H1 (cell line): ENCODE measurements around the gene ATF3. TPM values are rescaled to one million over a fixed set of nuclear protein-coding genes. Genes with fewer than 3 reads are reported as not detected.

Experiments
- SAP30 ChIP-seq: fragments of 300-600 bp; sonication (generic); IDR thresholded peaks from 2 replicates; pipeline ENCODE4 v1.7.1; 2012; ENCODE audit warnings: low read length, moderate library complexity, mild to moderate bottlenecking, inconsistent platforms; ENCODE audit not compliant: insufficient read depth, insufficient replicate concordance
- SIX5 ChIP-seq: IDR thresholded peaks from 2 replicates; pipeline ENCODE4 v1.6.1; 2011; ENCODE audit warnings: mild to moderate bottlenecking, low read depth, low read length
- TAF7 ChIP-seq: optimal IDR thresholded peaks from 2 replicates; pipeline ENCODE3; 2011; ENCODE audit warnings: low read depth, mild to moderate bottlenecking, inconsistent platforms, low read length, moderate library complexity, borderline replicate concordance
- polyA plus RNA-seq, 7 experiments: library from polyadenylated mRNA; depleted of rRNA in 3 of 7; stranded (reverse) in 5 of 7; unstranded in 2 of 7; fragments of >200 nt in 5 of 7; fragments of 200-250 nt in 2 of 7; gene quantifications; 1 replicate in 5 of 7; 2 replicates in 1 of 7; 4 replicates in 1 of 7; pipeline versions ENCODE4 v1.2.1 to v1.2.3, GENCODE V29; 2011 to 2013; ENCODE audit warnings: missing spikeins in 2 of 7, mixed read lengths in 2 of 7
- total RNA-seq: library from RNA; stranded (reverse); fragmentation: NEBNext Ultra II Directional; extraction: Animal tissue kit (Norgen Biotek cat#: 25700); gene quantifications from 2 replicates; pipeline ENCODE4 v1.2.1, GENCODE V29; 2021

Gene ATF3
- total and polyA plus RNA-seq, 2 of the 8 experiments (the other 6 are each of a cell fraction or from before 2014, with no cell fraction given): 12.2 to 27.7 TPM

DNA sequence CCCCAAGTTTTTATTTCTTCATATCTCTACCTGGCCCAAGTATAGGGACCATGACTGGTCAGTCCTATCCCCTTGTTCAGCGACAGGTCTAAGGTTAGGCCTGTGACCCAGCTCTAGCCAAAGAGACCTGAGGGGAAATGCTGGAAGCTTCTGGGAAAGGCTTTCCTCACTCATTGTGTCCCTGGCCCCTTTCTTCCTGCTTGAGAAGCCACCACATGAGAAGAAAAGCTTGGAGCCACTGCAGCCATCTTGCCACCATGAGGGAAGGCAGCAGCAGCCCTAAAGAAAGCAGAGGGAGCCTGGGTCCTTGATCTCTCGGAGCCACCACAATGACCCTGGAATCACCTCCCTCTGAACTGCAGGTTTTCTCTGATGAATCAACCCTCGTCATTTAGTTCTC, 43.4 kb downstream of the ATF3 start (continued):
- no peak for TF ChIP-seq TAF7
- no peak for TF ChIP-seq SAP30
- TF ChIP-seq SIX5: no peak
